Testis (tissue), 3 donors: Measurements from ENCODE around the gene DNAJB14. TPM values are rescaled to one million over a fixed set of nuclear protein-coding genes. Genes with fewer than 3 reads are reported as not detected.

Experiments
- DNase-seq: peaks from one replicate; pipeline ENCODE4 v3.0.0-alpha.2; 2019
- H3K27ac ChIP-seq, 2 donors: fragments of 200-600 bp; sonication (generic); one replicate each; pipeline ENCODE4 v1.5.1; 2019
- H3K27me3 ChIP-seq: fragments of 200-600 bp; sonication (generic); one replicate; pipeline ENCODE4 v1.5.1; 2019
- H3K36me3 ChIP-seq: fragments of 200-600 bp; sonication (generic); one replicate; pipeline ENCODE4 v1.5.1; 2017; ENCODE audit warnings: low read depth; ENCODE audit errors: missing control alignments
- H3K4me1 ChIP-seq: fragments of 200-600 bp; sonication (generic); one replicate; pipeline ENCODE4 v1.5.1; 2019
- H3K4me3 ChIP-seq, 2 donors: fragments of 200-600 bp; sonication (generic); one replicate each; pipeline ENCODE4 v1.5.1; 2017 to 2019
- H3K9me3 ChIP-seq: fragments of 200-600 bp; sonication (generic); one replicate; pipeline ENCODE4 v1.5.1; 2017
- POLR2A ChIP-seq: fragments of 450-650 bp; IDR thresholded peaks from one replicate; pipeline ENCODE4 v1.6.1; 2017; ENCODE audit warnings: antibody characterized with exemption, mild to moderate bottlenecking, moderate library complexity
- WGBS, 2 donors: methylation state at CpG; one replicate each; pipeline ENCODE4 v1.1.5; 2018; 5-methylcytosine and 5-hydroxymethylcytosine counted together
- intact Hi-C: fragments of 100-400 bp; cut with DNase I; formaldehyde crosslinking; loops from one replicate; pipeline ENCODE4 v1.15.1; 2023; ENCODE audit warnings: low total_unique reads
- polyA plus RNA-seq: library from polyadenylated mRNA; stranded (reverse); fragments of 350-450 nt; fragmentation: Illumina TruSeq; extraction: RNeasy Lipid Tissue Mini Kit (QIAGEN cat#74804); gene quantifications from one replicate; pipeline ENCODE4 v1.2.3, GENCODE V29; 2014; ENCODE audit warnings: low read depth, low replicate concordance; ENCODE audit not compliant: insufficient read depth
- total RNA-seq, 2 donors: library from RNA; depleted of rRNA; stranded (reverse); fragments of >200 nt; gene quantifications; one replicate each; pipeline ENCODE4 v1.2.3, GENCODE V29; 2016
- TF ChIP-seq, protein P1 (sequence below), 3 experiments: fragments of 450-650 bp in 2 of 3; fragments of 200-600 bp in 1 of 3; sonication (generic) in 1 of 3; IDR thresholded peaks; one replicate each; pipeline ENCODE4 v1.5.1; 2016 to 2019; ENCODE audit warnings: antibody characterized with exemption in 3 of 3, mild to moderate bottlenecking in 2 of 3, moderate library complexity in 1 of 3

Gene DNAJB14
- total and polyA plus RNA-seq, 3 donors from 2014 or later = 7.7 to 22.4 (median 19.9) TPM

DNA sequence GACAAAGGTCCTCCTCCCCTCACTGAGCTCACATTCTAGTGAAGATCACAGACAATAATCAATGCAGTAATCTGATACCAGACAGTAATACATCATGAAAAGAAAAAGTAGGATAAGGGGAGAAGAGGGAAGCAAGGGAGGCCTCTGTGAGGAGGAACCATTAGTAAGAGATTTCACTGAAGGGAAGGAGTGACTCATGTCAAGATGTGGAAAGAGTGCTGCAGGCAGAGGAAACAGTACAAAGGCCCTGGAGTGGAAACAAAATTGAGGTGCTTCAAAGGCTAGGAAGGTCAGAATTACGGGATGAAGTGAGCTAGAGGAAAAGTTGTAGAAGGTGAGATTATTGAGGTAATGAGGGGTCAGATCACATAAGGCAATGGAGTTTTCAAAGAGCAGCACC lies 90.3 kb downstream of the DNAJB14 start:
- Histone ChIP-seq H3K27ac (no peak overlapping the region), H3K4me3 (no peak overlapping the region), H3K9me3 (no peaks in the 10 kb centered on the region), H3K4me1 (peaks cover 4% of the 10 kb centered on the region), H3K36me3 (no peaks in the 10 kb centered on the region), H3K27me3 (no peaks in the 10 kb centered on the region)
- no peak for TF ChIP-seq POLR2A
- TF ChIP-seq, protein P1, sequence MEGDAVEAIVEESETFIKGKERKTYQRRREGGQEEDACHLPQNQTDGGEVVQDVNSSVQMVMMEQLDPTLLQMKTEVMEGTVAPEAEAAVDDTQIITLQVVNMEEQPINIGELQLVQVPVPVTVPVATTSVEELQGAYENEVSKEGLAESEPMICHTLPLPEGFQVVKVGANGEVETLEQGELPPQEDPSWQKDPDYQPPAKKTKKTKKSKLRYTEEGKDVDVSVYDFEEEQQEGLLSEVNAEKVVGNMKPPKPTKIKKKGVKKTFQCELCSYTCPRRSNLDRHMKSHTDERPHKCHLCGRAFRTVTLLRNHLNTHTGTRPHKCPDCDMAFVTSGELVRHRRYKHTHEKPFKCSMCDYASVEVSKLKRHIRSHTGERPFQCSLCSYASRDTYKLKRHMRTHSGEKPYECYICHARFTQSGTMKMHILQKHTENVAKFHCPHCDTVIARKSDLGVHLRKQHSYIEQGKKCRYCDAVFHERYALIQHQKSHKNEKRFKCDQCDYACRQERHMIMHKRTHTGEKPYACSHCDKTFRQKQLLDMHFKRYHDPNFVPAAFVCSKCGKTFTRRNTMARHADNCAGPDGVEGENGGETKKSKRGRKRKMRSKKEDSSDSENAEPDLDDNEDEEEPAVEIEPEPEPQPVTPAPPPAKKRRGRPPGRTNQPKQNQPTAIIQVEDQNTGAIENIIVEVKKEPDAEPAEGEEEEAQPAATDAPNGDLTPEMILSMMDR (IDR thresholded peaks at IDR 0.05) = no peak
- no peak for DNase-seq
- intact Hi-C loops = no loop called here
- WGBS, 2 donors = 78 to 87% methylated on average over 1 of the region's 1 CpG

DNA sequence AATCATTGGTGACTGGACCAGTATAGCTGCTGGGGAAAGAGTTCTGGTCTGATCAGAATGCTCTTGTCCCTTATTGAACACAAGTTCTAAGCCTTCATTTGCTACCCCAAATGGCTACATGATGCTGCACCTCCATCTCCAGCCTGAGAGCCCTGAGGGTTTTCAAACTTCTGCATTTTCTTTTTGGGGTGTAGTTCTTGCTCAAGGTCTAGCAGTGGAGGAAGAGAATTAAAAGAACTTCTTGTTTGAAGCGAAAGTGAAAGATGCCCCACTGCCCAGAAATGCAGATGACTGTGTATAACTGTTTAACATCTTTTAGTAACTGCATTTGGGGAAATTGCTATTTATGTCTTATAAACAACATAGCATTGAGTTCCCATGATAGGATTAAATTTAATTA lies 90.7 kb downstream of the DNAJB14 start:
- intact Hi-C loops = no loop called here
- DNase-seq = no peak

DNA sequence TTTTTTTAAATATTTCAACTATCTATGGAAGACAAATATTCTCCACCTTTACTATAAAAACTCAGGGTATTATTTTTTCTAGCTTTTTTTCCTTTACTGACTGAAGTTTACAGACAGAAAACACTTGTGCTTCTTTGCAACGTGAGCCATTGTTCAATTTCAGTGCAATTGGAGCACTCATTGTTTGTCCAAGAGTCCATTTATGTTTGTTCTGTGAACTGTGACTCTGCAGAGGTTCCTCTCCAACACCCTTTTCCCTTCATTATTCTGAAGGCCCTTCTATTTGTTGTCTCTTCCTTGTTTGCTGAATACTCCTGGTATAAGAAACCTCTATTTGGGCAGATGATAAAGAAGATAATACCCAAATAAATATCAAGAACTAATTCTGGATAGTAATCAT lies 92.4 kb downstream of the DNAJB14 start:
- no peaks in the 10 kb centered on the region for H3K9me3 ChIP-seq
- H3K27me3 ChIP-seq = no peaks in the 10 kb centered on the region
- peaks cover 4% of the 10 kb centered on the region for H3K4me1 ChIP-seq
- intact Hi-C loops = no loop called here
- H3K4me3 ChIP-seq = no peak overlapping the region
- no peak for DNase-seq
- TF ChIP-seq, protein P1 (IDR thresholded peaks at IDR 0.05) = no peak
- TF ChIP-seq POLR2A = no peak
- no peak overlapping the region for H3K27ac ChIP-seq
- H3K36me3 ChIP-seq = no peaks in the 10 kb centered on the region
- WGBS, 2 donors = 68 to 83% methylated on average over 1 of the region's 1 CpG

More for the DNA sequence above, 90.7 kb downstream of the DNAJB14 start:
- Histone ChIP-seq H3K36me3 (no peaks in the 10 kb centered on the region), H3K27me3 (no peaks in the 10 kb centered on the region), H3K4me3 (no peak overlapping the region), H3K9me3 (no peaks in the 10 kb centered on the region), H3K4me1 (peaks cover 4% of the 10 kb centered on the region), H3K27ac (no peak overlapping the region)
- WGBS, 2 donors = 77 to 78% methylated on average over 1 of the region's 1 CpG
- TF ChIP-seq, protein P1 (IDR thresholded peaks at IDR 0.05) = no peak
- no peak for TF ChIP-seq POLR2A

DNA sequence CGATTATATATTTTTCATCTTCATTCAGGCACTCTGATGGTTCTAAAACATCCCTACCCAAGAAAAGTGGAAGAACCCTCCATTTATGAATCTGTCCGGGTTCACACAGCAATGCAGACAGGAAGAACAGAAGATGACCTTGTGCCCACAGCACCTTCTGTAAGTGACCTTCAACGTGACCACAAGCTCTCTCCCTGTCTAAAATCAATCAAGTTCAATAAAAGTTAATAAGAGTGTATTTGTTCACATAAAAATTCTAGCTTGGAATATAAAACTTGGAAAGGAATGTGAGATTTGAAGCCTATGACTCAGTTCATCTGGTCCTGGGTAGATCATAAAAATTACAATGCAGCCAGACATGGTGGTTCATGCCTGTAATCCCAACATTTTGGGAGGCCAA lies 93.2 kb downstream of the DNAJB14 start:
- 77 to 80% methylated on average over 3 of the region's 3 CpGs for WGBS, 2 donors
- Histone ChIP-seq H3K9me3 (no peaks in the 10 kb centered on the region), H3K27ac (no peak overlapping the region), H3K36me3 (no peaks in the 10 kb centered on the region), H3K4me1 (peaks cover 4% of the 10 kb centered on the region), H3K4me3 (no peak overlapping the region), H3K27me3 (no peaks in the 10 kb centered on the region)
- no peak for DNase-seq
- TF ChIP-seq POLR2A = no peak
- intact Hi-C loops = no loop called here

DNA sequence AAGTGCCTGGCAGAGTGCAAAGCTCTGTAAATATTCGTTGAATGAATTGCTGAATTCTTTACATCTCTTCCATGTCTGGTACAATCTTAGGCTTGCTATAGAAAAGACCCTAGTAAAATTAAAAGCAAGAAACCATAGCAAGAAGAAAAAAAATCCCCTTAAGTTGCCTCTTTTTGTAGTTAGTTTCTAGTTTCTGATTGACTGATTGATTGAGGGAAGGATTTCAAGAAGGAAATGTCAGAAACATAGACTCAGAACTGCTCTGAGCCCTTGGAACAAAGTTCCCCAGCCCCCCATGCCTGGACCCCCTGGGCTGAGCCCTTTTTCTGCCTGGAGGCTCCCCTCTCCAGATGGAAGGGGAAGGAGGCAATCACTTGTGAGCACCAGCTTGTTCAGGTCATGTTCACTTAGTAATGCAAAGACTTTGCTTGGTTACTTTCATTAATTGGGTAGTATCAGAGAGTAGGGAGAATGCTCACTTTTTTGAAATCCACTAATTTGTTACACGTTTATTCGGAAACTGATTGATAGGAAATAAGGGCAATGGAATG lies 94.1 kb downstream of the DNAJB14 start:
- TF ChIP-seq, protein P1 (IDR thresholded peaks at IDR 0.05) = no peak
- no peak for TF ChIP-seq POLR2A
- Histone ChIP-seq H3K4me3 (no peak overlapping the region), H3K27me3 (no peaks in the 10 kb centered on the region), H3K9me3 (no peaks in the 10 kb centered on the region), H3K27ac (no peak overlapping the region), H3K36me3 (no peaks in the 10 kb centered on the region), H3K4me1 (no peaks in the 10 kb centered on the region)
- intact Hi-C loops = no loop called here
- DNase-seq = no peak
- 93% methylated on average over 3 of the region's 3 CpGs for WGBS, 2 donors
